8988T (cell line): ENCODE data around the gene SZRD1.

Experiments used
- DNase-seq: peaks from one replicate; pipeline ENCODE4 v3.0.0; 2011

SZRD1 gene

DNA sequence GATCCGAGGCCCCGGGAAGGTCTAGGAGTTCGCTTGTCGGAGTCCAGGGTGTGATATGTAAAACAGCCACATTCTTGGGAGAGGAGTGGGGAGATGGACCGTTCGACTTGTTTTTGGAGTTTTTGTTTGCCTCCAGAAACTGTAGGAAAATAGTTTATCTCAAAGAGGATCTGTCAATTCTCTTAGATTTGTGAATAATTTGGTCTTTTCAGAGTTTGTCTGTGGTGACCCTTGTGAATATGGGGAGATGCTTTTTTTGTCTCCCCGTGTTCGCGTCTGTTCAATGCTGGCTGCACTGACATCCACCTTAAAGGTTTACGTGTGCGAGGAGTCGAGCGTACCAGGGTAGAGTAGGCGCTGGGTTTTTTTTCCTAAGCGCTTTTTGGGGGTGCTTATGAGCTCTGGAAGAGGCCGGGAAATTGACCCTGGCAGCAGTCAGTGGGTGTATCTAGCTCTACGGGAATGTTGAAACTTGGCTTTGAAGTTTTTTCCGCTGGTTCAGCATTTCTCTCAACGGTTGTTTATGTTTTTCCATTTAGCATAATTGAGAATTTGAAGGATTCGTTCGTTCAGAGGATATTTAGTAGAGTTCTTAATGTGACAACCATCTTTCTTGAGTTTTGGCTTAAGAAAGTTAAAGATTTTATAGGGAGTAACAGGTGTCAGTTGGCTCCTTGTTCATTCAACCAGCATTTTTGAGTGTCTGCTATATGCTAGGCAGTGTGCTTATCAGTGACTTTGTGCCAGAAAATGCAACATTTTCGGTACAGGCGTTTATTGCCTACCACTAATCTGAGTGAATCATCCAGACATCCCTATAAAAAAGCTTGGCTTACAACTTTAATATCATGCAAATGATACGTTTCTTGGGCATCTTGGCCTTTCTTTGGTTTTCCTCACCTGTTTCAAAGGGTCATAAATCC, 1.2 kb downstream of the SZRD1 start:
- DNase-seq: no peak

DNA sequence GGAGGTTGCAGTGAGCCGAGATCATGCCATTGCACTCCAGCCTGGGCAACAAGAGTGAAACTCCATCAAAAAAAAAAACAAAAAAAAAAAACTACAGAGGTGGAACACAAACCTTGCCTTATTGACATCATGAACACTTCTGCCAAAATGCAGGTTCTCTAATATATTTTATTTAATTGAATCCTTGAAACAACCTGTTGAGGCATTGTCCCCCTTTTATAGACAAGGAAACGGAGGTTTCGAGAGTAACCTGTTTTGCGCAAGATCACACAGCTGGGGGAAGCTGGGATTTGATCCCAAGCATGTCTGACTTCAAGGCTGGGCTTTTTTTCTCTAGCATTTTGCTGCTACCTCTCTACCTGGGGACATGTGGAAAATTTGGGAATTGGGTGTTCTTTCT, 2.8 kb downstream of the SZRD1 start:
- DNase-seq: no peak

DNA sequence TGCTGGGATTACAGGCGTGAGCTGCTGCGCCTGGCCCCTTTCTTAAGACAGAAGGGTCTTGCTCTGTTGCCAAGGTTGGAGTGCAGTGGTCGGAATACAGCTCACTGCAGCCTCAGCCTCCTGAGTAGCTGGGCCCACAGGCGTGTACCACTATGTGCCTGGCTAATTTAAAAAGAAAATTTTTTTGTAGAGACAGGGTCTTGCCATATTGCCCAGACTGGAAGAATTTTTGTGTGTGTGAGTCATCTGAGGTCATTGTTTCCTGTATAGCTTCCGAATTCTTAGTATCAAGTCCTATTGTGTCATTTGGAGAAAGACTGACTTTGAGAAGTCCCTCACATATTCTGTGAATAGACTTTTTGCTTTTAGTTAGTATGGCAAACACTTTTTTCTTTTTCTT, 4.7 kb downstream of the SZRD1 start:
- no peak for DNase-seq

DNA sequence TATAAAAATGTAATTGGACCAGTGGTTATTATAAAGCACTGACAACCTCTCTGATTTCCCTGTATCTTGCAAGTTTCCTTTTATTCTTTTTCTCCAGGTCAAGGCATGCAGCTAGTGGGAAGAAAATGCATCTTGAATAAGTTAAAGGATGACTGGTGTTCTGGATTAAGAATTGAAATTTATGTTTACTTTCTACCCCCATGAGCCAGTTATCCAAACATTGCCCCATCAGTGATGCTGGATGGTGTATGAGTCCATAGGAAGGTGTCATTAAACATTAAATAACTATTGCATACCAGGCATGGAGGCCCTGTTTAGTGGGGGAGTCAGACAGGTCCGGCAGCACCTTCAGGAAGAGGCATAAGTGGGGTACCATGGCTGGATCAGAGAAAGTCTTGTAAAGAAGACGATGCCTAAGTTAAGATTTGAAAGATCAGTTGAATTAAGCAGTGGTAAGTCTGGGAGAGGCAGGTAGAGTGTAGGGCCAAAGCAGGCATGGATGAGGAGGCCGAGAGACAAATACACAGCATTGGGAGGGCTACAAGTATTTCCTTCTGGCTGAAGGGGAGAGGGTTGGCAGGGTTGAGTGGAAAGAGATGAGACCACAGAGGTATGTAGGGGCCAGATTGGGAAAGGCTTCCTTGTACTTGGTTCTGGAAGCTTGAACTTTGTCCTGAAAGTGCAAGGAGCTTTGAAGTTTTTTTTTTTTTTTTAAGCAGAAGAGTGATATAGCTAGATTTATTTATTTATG, 5.7 kb downstream of the SZRD1 start:
- DNase-seq: no peak

DNA sequence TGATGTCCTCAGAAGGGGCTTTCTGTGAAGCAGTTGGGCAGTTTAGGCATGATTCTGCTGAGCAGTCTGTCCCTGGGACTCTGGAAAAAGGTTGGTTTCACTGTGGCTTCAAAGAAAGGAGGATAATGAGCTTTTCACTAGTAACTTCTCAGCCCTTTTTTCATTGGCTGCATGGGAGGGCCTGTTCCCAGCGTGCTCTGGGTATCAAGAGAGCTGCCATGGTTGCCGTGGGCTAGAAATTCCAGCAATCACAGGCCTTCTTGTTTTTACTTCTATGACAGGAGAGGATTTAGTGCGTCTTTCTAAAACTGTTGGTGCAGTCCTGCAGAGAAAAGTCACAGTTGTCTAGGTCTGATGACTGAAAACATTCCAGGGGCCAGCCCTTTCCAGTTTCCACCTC, 7.2 kb downstream of the SZRD1 start:
- DNase-seq: no peak

DNA sequence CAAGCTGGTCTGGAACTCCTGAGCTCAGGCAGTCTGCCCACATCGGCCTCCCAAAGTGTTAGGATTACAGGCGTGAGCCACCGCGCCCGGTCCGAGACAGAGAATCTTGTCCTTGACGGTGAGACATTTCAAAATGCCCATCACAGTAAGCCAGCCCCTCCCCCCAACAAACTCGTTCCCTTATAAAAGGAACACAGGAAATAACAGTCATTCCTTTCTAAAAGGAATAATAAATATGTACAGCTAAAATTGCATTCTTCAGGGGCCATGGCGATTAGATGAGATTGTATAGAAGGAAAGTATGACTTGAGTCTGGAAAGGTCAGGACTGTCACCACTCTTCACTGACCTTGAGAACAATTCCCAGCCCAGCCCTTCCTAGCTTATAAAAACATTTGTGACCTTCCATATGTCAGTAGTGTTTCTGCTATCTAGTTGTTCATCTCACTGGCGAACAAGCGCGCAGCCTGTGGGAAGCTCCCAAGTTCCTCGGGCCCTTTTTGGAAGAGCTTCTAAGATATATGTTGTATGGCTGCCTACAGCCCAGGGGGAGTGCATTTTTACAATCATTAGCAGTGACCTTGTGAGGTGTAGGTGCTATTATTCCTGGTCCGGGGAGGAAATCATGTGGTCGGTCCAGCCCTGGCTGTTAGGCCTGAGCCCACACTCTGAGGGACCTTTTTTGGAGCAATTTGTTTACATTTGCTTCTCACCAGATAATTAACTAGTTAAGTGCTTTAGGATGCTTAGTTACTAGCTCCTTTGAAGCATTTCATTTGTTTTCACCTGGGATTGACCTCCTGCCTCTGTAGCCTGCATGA, 8.7 kb downstream of the SZRD1 start:
- DNase-seq: no peak

DNA sequence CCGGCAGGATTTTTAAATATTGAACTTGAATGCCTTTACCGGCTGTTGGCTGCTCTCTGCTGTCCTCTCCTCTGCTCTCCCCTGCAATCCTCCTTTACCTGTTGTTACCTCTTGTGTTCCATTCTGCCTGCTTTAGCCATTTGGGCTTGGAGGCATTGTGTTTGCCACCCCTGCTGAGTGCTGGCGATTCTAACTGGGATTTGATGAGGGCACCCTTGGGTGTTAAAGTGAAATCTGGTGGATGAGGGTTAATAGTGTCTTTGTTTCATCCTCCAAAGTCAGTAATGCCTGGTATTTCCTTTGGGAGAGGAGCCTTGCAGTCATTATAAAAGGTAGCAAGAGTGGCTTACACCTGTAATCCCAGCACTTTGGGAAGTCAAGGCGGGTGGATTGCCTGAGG, 9.9 kb downstream of the SZRD1 start:
- no peak for DNase-seq

DNA sequence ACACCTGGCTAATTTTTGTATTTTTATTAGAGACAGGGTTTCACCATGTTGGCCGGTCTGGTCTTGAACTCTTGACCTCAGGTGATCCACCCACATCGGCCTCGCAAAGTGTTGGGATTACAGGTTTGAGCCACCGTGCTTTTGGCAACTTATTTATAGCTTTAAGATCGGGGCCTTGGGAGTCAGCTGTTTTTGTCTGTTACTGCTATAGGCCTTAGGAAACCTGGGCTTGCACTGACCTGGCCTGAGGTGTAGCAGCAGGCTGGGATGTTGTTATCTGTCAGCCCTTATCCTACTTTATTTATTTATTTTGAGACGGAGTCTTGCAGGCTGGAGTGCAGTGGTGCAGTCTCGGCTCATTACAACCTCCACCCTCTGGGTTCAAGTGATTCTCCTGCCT, 11.4 kb downstream of the SZRD1 start:
- DNase-seq: no peak

DNA sequence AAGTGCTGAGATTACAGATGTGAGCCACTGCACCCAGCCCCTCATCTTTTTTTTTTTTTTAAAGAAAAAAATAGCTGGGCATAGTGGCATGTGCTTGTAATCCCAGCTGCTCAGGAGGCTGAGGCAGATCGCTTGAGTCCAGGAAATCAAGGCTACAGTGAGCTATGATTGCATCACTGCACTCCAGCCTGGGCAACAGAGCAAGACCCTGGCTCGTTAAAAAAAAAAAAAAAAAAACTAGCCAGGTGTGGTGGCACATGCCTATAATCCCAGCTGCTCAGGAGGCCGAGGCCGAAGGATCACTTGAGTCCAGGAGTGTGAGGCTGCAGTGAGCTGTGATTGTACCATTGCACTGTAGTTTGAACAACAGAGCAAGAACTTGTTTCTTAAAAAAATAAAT, 13.8 kb downstream of the SZRD1 start:
- no peak for DNase-seq

DNA sequence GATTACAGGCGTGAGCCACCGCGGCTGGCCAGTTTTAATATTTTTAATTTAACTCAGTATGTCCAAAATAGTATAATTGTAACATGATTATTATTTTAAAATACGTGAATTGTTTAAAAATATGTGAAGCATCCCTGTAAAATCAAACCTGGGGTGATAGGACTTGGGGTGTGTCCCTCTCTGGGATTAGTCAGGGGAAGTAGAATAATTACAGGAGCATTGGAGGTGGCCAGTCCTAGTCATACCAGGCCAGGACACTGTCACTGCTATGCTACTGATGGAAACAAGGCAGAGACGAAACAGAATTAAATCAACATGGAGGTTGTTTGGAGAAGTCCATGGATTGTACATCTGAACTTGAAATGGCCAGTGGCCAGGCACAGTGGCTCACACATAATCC, 16.8 kb downstream of the SZRD1 start:
- no peak for DNase-seq

DNA sequence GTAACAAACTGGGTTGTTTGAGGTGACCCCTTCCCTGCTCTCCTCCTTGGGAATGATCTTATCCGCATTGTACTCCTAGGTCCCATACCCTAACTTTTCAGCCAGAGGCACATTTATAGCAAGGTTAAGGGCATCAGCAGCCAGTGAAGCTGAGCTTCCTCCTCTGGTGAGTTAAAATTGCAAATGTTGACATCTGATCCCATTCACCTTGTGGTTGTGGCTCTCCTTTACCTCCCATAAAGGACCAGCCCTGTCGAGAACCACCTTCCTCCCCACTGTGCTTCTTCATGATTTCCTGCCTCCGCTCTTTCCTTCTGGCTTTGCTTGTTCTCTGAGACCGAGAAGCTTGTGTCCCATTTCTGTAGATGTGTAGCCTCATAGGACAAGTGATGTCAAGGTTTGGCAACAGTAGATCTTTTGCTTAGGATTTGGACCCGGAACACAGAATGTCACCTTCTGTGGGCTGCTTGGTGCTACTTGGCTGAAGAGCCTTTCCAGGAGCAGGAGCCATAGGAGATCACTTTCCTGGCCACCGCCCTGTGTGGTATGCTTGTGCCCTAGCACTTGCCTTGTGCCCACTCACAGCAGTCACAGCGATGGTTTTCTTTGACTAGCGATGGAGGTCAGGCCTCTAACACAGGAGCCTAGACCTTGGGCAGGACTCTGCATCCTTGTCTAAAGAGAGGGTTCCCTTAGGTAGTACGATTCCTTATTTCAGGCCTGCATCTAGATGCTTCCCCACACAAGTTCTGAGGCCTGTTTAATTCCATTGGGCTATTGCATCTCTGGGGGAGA, 18.8 kb downstream of the SZRD1 start:
- no peak for DNase-seq

DNA sequence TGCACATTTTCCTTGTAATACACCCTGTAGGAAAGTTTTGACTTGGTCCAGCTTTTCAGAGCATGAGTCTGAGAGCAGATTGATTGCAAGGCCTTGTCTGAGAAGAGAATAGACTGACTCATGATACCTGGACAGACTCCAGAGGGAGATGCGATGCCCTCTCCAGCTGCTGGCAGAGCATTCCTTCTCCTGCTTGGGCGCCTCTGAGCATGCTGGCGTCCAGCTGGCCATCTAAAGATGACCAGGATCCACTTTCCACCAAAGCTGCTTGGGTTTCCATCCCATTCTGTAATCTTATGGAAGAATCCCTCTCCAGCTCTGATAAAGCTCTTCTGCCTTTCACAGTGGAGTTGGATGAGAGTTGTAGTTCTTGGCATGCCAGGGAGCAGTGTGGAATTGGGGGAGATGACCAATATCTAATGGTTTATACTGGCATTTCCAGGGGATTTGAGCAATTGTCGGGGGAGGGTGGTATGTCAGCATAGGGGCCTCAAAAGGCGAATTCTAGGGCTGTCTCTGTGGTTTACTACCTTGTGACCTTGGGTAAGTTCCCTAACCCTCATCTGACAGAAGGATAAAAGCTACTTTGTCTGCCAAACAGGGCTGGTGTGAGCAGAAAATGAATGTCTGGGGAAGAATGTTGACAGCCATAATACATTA, 19.5 kb downstream of the SZRD1 start:
- no peak for DNase-seq

DNA sequence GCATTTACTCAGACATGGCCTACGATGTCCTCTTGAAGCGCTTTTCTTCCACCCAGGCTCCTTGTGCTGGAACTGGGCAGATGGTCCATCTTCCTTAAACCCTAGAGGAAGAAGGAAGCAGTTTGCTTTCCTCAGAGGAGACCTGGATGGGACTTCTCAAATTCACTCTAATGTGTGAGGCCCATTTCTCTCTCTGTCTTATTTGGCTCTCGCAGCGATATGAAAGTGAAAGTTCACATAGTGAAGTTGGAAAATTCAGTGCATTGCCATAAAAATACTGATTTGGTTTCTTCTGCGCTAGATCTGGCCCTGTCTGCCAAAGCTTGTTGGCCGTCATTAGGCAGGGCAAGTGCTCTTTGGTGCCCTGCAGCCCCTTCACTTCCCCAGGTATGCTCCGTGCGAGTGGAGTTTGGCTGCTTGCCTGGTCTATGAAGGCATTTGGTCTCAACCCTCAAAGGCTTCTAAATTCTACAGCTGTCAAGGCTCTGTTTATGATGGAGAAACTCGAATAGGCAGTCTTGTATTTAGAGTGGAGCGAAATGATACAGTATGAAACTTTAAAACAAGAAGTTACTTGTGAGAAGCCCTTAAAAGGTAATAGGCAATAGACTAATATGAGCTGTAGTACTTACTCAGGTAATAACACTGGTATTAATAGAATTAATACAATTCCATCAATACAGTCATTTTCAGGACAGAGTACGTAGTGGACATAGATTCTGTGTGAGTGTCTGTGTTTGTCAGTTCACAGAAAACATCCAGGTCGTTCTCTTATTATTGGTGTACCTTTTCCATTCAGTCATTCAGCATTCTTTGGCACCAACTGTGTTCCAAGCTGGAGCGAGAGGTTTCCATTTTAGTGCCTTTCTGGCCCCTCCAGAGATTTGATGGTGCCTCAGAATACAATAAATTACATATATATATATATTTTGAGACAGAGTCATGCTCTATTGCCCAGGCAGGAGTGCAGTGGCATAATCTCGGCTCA, 20.5 kb downstream of the SZRD1 start:
- no peak for DNase-seq

DNA sequence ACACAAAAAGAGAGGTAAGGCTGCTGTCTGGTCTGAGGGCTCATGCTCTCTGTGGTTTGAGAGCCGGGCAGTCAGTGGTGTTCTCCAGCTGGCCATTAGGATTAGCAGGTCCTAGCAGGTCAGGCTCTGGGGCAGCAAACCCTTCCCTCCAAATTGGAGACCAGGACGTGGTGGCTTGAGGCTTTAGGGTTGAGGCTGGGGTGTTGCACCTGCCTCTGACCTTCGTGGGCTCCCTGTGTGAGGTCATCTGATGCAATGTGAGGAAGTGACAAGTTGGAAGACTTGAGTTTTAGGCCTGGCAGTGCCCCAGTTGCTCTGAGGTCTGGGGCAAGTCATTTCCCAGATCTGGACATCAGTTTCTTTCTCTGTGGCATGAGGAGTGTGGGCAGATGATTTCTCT, 24.4 kb downstream of the SZRD1 start:
- no peak for DNase-seq

DNA sequence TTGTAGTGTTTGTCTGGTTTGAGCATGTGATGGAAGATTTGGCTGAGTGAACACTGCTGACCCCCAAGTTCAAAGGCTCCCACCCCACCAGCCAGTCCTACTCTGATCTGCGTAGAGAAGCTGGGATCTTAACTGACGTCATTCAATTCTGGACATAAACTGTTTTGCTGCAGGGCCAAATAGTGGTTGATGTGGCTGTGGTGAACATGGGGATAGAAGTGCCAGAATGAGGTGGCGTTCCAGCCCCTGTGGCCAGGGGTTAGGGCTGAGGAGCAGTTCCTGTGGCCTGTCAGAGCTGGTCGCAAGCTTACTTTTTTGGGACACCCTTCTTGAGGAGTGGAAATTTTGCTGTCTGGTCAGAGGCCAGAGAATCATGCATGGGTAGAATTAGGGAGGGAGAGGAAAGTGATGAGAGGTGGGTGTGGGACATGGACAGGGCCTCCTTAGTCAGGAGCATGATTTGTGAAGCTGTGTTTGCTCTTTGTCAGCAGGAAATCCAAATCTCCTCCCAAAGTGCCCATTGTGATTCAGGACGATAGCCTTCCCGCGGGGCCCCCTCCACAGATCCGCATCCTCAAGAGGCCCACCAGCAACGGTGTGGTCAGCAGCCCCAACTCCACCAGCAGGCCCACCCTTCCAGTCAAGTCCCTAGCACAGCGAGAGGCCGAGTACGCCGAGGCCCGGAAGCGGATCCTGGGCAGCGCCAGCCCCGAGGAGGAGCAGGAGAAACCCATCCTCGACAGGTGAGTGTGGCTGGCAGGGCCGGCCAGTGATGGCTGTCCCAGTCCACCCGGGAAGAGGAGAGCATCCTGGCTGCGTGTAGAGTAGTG, 25.9 kb downstream of the SZRD1 start:
- DNase-seq: no peak

DNA sequence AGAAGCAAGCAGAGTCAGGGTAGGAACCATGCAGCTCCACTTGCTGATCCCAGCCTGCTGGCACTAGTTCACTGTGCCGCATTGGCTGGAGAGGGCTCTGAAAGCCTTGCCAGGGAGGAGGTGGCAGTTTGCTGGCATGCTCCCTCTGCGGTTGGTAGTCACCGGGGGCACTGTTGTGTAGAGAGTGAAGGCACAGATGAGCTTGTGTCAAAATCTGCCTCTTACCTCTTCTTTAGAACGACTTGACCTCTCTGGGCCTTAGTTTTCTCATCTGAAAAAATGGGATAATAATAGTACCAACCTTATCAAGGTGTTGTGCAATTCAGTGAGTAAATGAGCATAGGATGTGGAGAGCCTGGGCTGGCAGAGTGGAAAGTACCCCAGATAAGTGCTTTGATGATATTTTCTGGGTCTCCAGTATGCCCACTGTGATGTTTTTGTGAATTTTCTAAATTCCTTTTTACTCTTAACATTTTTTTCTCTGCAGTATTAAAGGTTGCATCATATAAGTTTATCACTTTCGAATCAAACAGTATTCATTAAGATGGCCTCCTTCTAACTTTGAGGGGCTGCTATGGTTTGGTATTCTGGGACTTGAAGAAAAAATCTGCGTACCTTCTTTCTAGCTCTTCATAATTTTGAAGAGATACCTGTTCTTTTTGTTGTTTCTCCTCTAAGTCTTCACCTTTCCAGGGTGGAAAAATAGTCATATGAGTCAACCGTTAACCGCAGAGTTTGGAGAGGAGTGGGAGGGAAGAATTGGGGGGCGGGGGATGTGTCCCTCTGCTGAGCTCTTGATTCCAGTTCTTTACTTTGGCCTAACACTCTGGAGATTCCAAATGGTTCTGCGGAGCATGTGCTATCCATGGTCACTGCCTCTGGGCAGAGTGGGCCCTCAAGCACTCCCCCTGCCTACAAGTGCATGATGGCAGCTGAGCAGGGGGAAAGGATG, 26.8 kb downstream of the SZRD1 start:
- no peak for DNase-seq

DNA sequence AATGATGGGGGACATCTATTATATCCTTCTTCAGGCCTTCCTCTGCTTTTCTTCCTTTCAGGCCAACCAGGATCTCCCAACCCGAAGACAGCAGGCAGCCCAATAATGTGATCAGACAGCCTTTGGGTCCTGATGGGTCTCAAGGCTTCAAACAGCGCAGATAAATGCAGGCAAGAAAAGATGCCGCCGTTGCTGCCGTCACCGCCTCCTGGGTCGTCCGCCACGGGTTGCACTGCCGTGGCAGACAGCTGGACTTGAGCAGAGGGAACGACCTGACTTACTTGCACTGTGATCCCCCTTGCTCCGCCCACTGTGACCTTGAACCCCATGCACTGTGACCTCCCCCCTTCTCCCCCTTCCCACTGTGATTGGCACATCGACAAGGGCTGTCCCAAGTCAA, 27.9 kb downstream of the SZRD1 start:
- no peak for DNase-seq

DNA sequence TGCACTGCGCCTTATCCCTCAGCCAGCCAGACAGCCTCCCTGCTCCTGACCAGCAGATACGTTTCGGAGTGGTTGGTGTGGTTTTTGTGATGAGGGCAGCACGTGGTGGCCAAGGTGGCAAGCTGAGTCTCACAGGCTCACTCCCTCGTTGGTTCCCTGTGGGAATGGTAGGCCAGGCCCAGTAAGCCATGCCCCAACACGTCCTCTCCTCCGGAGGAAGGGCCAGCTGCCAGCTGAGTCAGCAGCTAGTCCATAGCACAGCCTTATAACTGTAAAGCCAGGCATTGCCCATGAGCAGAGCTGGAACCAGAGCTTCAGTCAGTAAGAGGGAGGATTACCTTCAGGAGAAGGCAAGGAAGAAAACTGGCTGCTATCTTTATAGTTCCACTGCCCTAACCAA, 29.5 kb downstream of the SZRD1 start:
- DNase-seq: no peak

DNA sequence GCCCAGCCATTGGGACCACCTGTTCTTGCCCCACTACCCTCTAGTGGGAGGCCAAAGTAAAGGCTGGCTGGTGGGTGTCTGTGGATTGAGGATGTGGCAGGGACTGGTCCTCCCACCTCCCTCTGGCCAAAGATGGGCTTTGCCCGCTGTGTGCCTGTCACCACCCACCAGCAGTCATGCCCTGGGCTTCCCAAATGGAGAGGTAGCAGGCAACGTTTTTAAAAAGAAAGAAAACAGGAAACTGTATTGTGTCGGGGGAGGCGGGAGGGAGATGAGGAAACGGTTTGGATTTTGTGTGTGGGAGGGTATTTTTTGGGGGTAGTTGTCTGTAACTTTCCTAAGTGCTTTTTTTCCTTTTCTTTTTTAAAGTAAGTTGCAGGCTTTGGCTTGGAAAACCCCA, 30.1 kb downstream of the SZRD1 start:
- DNase-seq: no peak
